ENCODE results near the gene KIAA1328. TPM values are rescaled to one million over a fixed set of nuclear protein-coding genes. Genes with fewer than 3 reads are reported as not detected.

KIAA1328 gene
- total RNA-seq, 4 donors from 2014 or later: 23.4 to 53.3 (median 26.8) TPM

- Histone ChIP-seq H3K27ac (no peak overlapping the region), H3K4me3 (no peak overlapping the region), H3K36me3 (peaks cover 0 to 56% (median 0%) of the 10 kb centered on the region in 3 donors), H3K27me3 (no peaks in the 10 kb centered on the region), H3K9me3 (no peaks in the 10 kb centered on the region), H3K4me1 (no peaks in the 10 kb centered on the region)
- WGBS, 2 donors: 71 to 77% methylated on average over 4 of the region's 4 CpGs
- no peak for DNase-seq (ENCODE audit: low spot score in 2 of 2)
- TF ChIP-seq CTCF (IDR thresholded peaks at IDR 0.05) (no peak), POLR2A (IDR thresholded peaks at IDR 0.05) (no peak), EP300 (IDR thresholded peaks at IDR 0.05) (no peak)
Observed at GRCh38 chr18:37225279-37225678, 396.4 kb downstream of the KIAA1328 start.

GRCh38 chr18:37230768-37231167 is 401.8 kb downstream of the KIAA1328 start:
- no peaks in the 10 kb centered on the region for H3K4me1 ChIP-seq
- no peaks in the 10 kb centered on the region for H3K27me3 ChIP-seq
- TF ChIP-seq EP300 (IDR thresholded peaks at IDR 0.05) (no peak), POLR2A (IDR thresholded peaks at IDR 0.05) (no peak), CTCF (IDR thresholded peaks at IDR 0.05) (no peak)
- no peak for DNase-seq (ENCODE audit: low spot score in 2 of 2)
- H3K36me3 ChIP-seq: peaks cover 0 to 23% (median 0%) of the 10 kb centered on the region in 3 donors
- H3K9me3 ChIP-seq: no peaks in the 10 kb centered on the region
- WGBS, 2 donors: 51% methylated on average over 3 of the region's 3 CpGs
- H3K4me3 ChIP-seq: no peak overlapping the region
- no peak overlapping the region for H3K27ac ChIP-seq

GRCh38 chr18:37231251-37231650 is 402.3 kb downstream of the KIAA1328 start:
- Histone ChIP-seq H3K4me3 (no peak overlapping the region), H3K27me3 (no peaks in the 10 kb centered on the region), H3K4me1 (no peaks in the 10 kb centered on the region), H3K36me3 (peaks cover 0 to 22% (median 0%) of the 10 kb centered on the region in 3 donors), H3K9me3 (no peaks in the 10 kb centered on the region), H3K27ac (no peak overlapping the region)
- no peak for DNase-seq (ENCODE audit: low spot score in 2 of 2)
- WGBS, 2 donors: 69 to 73% methylated on average over 3 of the region's 3 CpGs
- TF ChIP-seq CTCF (IDR thresholded peaks at IDR 0.05) (no peak), EP300 (IDR thresholded peaks at IDR 0.05) (no peak), POLR2A (IDR thresholded peaks at IDR 0.05) (no peak)

- H3K36me3 ChIP-seq: peaks cover 0 to 16% (median 0%) of the 10 kb centered on the region in 3 donors
- TF ChIP-seq POLR2A (IDR thresholded peaks at IDR 0.05) (no peak), CTCF (IDR thresholded peaks at IDR 0.05) (no peak), EP300 (IDR thresholded peaks at IDR 0.05) (no peak)
- no peaks in the 10 kb centered on the region for H3K4me1 ChIP-seq
- no peak overlapping the region for H3K4me3 ChIP-seq
- no peaks in the 10 kb centered on the region for H3K9me3 ChIP-seq
- H3K27me3 ChIP-seq: no peaks in the 10 kb centered on the region
- no peak overlapping the region for H3K27ac ChIP-seq
- 82 to 88% methylated on average over 2 of the region's 2 CpGs for WGBS, 2 donors
- DNase-seq (ENCODE audit: low spot score in 2 of 2): no peak
Observed at GRCh38 chr18:37235583-37235982, 406.7 kb downstream of the KIAA1328 start.

GRCh38 chr18:37238282-37239108 is 409.6 kb downstream of the KIAA1328 start:
- Histone ChIP-seq H3K27me3 (no peaks in the 10 kb centered on the region), H3K27ac (no peak overlapping the region), H3K36me3 (peaks cover 0 to 7% (median 0%) of the 10 kb centered on the region in 3 donors), H3K9me3 (no peaks in the 10 kb centered on the region), H3K4me1 (peaks cover 0 to 2% (median 0%) of the 10 kb centered on the region in 4 donors), H3K4me3 (no peak overlapping the region)
- 76 to 80% methylated on average over 6 of the region's 6 CpGs for WGBS, 2 donors
- no peak for DNase-seq (ENCODE audit: low spot score in 2 of 2)
- TF ChIP-seq EP300 (IDR thresholded peaks at IDR 0.05) (no peak), CTCF (IDR thresholded peaks at IDR 0.05) (no peak)

Measured in tibial nerve (tissue), 4 donors.